SK-N-SH treated with all-trans-retinoic acid at 6 μM for 48 hours (cell line): ENCODE results near the gene GPR151.

Experiments used
- ARNTL ChIP-seq: fragments of 450-650 bp; formaldehyde crosslinking; IDR thresholded peaks from 2 replicates; pipeline ENCODE4 v1.5.0; 2020; ENCODE audit warnings: low read depth, mild to moderate bottlenecking, moderate library complexity, borderline replicate concordance
- PPARA ChIP-seq: fragments of 250-450 bp; sonication (Bioruptor Pico); IDR thresholded peaks from 2 replicates; pipeline ENCODE4 v1.5.0; 2020; ENCODE audit warnings: mild to moderate bottlenecking, borderline replicate concordance

DNA sequence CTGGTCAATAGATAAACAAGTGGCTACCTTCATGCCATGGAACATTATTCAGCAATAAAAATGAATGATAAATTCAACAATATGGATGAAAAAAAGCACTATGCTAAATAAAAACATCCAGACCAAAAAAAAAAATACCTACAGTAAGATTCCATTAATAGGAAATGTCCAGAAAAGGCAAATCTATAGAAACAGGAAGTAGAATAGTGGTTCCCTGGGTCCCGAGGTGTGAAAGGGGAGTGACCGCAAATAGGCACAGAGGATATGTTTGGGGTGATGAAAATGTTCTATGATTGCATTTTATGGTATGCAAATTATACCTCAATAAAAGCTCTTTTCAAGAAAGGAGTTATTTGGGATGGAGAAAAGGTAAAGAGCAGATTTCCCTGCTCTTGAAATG, 3.6 kb upstream of the GPR151 start:
- TF ChIP-seq ARNTL (CRISPR knock-in tag) = no peak
- TF ChIP-seq PPARA (CRISPR knock-in tag) = no peak
